Stimulated activated CD4-positive, alpha-beta T cell treated with anti-CD3 and anti-CD28 coated beads, Interleukin-2, amount 100 ng/mL, for 48 hours (primary cell): ENCODE data around the gene MEP1B.
"Not testable (repeated sequence)": the region's sequence is repeated elsewhere in the genome, so short reads cannot be mapped to it uniquely, and the experiment has no call there.

Experiments
- DNase-seq, 2 donors: peaks; one replicate each; pipeline ENCODE4 v3.0.0-alpha.2; 2020

Gene MEP1B

DNA sequence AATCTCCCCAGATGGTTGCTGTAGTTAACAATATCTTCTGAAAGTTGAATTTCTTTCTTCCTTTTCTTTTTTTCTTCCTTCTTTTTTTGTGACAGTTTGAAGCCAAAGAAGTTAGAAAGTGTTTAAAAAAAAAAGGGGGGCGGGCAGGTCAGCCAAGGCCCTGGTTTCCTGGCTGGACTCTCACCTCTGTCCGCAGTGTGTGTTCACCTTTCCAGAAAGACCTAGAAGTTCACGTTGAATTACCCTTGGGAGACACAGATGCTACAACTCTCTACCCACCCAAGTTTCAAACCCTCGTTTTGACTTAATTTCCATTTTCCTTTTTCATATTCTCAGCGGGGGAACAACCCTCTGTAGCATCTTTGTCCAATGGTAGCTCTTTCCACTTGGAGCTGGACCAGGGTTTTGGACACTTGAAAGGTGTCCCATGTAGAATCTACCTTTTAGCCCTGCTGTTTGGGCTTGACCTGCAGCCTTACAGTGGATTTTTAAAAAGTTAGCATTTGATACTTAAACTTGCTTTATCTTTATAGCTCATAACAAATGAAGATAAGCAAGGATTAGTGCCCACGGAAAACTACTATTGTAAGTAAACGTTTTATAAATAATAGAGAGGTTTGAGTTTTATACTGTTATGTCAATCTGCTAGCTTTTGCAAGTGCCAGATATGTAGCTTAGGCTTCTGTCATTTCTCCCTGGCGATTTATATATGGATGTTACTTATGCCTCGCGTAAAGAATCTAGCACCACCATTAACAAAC lies 20.0 kb downstream of the MEP1B start:
- no peak for DNase-seq

DNA sequence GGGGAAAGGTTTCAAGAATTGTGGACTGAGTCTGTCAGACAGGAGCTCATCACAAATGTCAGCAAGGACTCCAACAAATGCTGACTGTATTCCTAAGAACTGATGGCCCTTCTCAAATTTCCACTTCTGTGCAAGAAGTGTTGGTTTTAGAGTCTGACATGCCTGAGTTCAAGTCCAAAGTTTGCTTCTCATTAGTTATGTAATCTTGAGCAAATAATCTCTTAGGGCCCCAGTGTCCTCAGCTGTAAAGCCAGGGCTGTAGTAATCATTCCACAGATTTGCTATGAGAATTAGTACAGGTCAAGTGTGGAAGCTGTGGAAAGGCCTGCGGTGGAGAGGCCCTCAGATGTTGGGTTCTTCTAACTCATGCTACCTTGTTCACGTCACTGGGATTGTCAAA lies 23.9 kb downstream of the MEP1B start:
- no peak for DNase-seq

DNA sequence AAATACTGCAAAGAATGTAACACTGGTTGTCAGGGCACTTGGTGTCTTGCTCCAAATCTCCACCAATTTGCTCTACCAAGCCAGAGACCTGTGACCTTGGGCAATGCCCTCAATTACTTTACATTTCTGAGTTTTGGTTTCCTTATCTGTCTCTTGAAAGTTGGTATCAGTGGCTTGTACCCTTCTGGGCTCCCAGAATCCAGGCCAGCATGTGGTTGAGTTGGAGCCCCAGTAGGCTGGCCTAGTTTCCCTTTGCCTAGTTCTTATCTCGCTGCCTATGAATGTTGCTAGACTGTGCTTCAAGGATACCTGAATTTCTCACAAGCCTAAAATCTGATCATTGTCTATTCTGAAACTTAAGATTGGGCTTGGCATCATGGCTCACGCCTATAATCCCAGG lies 26.6 kb downstream of the MEP1B start:
- DNase-seq: no peak

DNA sequence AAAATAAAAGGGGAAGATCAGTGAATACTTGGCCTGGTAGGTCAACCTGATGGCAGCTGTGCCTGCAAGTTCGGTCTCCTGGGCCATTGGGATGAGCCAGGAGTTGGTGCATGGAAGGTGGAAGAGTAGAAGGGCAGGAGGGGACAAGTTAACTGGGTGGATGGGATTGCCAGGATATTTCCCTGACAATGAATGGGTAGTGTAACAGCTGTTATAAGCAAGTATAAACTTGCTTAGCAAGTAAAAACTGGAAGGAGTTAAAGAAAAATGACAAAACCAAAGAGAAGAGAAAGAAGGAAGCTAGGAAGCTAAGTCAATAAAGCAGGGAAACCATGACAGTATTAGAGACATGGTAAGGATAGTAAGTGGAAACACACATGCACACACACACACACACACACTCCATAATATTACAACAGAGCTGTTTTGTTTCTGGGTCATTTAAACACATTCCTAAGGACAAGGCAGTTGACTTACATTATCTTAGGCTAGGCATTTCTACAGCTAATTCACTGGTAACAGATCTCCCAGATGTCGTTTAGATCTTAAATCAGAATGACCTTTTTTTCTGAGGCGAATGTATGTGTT lies 29.7 kb downstream of the MEP1B start:
- no peak for DNase-seq

DNA sequence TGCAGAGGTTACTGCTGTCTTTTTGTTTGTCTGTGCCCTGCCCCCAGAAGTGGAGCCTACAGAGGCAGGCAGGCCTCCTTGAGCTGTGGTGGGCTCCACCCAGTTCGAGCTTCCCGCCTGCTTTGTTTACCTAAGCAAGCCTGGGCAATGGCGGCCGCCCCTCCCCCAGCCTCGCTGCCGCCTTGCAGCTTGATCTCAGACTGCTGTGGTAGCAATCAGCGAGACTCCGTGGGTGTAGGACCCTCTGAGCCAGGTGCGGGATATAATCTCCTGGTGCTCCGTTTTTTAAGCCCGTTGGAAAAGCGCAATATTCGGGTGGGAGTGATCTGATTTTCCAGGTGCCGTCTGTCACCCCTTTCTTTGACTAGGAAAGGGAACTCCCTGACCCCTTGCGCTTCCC lies 43.5 kb downstream of the MEP1B start:
- DNase-seq: not testable (repeated sequence)

DNA sequence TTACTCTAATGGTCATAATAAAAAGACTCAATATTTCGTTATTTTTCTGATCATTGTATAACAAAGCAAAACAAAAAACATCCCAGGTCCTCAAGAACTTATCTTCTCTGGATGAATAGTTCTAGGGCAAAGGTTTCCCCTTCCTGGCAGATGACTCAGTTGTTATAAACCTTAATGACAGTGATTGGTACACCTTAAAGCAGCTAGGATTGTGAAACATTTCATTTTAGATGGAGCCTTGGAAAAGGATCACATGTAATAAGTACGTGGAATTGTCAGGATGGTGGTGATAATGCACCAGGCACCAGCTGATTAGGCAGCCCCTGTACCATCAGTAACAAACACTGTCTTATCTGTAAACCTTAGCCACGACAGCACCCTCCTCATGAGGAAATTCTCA lies 47.2 kb downstream of the MEP1B start:
- no peak for DNase-seq

DNA sequence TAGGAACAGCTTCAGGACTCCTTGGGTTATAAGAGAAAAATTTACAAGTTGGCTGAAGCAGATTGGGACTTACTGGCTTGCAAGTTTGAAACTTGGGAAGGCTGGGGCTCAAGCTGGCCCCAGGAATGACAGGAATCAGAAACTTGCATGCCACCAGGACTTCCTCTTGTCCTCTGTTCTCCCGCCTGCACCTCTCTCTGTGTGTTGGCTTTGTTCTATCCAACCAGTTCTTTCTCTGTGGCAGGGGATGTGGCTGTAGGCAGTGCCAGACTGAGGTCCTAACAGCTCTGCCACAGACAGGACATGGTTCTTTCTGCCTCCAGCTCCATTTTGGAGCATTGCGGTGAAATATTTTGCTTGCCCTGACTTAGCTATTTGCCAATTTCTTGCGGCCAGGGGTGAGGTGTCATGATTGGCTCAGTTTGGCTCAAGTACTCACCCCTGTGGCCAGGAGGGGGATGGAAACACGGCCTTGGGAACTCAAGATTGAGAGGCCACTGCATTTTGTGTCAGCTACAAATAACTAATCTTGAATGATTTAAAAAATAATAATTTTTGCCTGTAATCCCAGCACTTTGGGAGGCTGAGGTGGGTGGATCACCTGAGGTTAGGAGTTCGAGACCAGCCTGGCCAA lies 48.9 kb downstream of the MEP1B start:
- no peak for DNase-seq

DNA sequence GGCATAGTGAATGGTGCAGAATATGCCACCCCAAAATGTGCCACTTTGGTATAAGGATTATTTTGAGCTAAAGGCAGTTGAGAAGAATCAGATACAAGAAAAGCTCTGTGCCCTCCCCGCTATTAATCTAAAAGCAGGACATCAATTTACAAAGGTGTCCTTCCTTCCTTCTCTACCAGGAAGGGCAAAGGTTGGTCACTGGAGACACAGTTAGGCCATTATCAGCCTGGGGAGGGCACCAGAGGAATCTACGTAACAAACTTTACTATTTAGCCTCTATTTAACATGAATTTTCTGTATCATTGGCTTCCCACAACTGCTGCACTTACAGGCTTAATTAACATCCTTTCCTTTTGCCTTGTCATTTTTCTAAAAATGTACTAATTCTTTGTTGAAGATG lies 52.6 kb downstream of the MEP1B start:
- no peak for DNase-seq

DNA sequence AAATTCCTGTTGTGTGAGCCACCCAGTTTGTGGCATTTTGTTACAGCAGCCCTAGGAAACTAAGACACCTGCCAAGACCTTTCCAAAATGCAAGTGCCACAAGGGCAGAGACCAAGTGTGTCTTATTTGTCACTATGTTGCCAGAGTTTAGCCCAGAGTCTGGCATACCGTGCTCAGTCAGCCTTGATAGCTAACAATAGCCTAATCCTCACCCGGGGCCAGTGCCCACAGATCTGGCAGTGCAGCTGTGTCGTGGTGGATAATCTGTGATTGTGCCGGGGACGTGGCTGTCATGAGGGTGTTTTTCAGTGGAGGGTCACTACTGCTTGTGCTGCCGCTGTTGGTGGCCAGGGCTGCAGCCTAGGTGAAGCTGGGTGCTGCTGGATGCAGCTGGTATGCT lies 53.5 kb downstream of the MEP1B start:
- DNase-seq: no peak

DNA sequence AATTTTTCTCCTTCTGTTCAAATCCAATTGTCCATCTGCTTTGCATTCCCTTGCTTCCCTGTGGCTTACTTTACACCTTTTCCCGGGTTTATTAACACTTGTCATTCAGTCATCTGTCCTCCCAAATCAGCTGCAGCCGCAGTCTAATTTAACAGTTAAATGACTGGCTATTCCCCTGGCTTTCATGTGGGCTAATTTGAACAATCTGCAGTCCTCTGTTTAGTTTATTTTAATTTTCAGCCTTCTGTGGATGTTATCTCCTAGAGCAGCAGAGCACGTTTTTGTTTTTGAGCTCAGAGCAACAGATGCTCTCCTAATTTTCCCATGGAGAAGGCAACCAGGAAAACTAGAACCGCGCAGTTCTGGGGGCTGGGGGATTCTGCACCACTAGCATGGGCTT lies 55.0 kb downstream of the MEP1B start:
- no peak for DNase-seq

DNA sequence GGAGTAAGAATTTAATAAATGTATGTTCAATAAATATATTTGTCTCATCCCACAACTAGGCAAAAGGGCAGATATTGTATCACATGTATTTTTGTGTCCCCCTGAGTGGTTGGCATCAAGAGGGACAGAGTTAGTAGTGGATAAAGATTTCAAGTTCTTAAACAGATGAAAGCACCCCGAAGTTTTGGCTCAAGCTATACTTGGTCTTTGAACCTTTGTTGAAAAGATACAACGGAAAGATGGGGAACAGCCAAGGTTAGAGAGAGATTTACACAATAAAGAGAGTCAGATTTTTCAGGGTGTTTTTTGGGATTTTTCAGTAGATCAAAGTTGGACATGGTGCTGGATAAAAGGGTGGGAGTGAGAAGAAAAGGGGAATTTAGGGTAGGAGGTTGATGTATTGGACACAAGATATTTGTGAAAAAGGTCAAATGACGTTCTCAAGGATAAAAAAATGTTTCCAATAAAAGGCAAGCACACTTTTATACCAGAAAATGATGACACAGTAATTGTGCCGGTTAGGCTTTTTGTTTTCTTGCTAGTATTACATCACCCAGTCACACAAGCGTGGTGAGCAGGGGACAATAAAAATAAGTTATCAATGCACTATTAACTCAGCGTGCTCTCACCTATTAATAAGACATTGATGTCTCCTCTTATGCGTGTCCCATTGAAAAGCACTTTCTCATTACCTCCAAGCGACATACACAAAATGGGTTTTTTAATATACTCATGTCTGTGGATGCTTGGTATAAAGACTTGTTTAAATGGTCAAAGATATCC lies 59.5 kb downstream of the MEP1B start:
- no peak for DNase-seq

DNA sequence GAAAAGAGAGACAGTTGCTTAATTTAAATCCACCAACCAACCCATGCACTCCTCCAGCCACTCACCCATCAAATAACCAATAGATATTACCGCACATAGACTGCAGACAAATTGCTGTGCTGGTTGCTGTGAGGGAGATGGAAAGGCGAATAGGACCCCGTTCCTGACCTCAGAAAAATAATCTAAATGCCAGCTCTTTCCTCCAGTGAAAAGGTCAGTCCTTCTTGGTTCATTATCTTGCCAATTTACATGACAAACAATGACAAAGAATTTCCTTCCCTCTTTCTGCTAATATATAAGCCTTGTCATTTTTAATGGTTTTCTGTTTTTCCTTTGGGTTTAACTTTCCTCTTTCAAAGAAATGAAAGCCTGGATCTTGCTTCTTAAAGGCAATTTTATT lies 61.6 kb downstream of the MEP1B start:
- DNase-seq: no peak

DNA sequence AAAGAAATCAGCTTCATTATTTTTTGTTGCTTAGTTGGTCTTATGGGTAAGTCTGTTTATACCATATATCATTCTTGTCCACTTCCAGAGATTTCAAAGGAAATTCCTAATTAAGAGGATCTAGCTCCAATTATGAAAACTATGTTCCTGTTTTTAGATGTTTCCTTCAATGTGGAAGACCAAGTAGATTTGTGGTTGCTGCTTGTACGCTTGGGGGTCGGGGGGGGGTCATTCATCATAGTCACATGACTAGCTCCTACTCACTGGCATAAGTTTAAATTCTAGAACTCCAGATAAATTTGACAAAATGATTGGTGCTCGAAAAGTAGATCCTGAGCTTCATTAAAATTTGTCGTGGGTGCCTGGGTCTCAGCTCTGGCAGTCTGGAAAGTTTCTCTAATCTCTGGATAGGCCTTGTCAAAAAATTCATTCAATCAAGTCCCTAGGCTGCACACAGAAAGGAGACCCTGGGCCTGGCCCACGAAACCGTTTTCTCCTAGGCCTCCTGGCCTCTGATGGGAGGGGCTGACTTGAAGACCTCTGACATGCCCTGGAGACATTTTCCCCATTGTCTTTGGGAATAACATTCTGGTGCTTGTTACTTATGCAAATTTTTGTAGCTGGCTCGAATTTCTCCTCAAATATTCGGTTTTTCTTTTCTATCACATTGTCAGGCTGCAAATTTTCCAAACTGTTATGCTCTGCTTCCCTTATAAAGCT lies 62.5 kb downstream of the MEP1B start:
- DNase-seq: no peak

DNA sequence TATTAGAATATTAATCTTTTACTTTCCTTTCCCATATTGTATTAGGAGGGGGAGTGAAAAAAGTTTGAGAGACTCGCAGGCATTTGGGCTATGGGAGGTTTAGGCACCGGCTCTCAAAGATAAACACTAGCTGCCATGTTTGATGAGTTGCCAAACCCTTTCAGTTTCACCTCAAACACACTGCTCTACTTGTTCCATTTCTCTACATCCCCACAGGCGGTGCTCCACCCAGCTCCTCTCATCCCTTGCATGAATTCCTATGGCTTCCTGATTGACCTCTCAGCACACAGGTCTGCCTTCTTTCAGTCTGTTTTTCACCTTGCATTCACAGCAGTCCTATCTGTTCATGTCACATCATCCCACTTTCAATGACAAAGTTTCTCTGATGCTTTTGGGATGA lies 65.7 kb downstream of the MEP1B start:
- DNase-seq: no peak

DNA sequence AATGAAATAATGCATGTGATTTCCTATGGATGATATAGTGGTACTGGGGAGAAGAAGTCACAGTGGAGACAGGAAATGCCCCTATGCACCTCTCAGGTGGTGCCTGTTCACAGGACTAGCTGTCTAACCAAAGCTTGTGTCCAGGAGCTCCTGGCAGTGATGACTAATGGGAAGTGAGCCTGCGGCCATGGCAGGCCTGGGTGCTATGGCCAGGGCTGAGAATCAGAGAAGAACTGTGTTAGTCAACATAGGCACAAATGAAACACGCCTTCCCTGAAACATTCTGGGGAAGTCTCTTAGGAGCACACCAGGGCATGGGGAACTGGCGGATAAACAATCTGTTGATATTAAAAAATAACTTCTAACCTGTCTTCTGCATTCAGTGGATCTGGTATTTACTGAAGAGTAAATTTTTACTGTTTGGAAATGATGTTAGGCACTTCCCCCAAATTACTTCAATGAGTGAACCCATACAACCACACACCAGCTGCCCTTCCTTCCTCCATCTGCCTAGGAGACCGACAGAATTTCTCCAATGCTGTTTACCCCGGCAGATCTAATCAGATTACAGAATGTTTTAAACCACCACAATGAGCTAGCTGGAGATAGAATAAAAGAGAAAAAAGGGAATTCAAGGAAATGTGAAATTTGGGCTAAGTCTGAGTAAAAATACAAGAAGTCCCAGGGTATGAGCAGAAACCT lies 67.4 kb downstream of the MEP1B start:
- DNase-seq: no peak

DNA sequence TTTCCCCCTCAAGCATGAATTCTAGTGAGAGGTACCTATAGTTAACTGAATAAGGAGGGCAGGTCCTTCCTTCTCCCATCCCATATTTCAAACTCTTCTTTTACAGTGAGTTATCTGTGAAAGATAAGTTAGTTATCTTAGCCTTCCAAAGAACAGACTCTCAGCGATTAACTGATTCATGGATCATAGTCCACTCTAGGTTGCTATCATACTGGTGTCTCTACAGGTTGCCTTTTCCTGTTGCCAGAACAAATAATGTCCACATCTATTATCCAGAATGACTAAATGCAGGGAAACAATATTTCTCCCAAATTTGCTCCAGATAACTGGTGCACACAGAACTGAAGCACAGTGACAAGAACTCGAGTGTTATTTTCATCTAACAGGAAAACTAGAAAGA lies 68.3 kb downstream of the MEP1B start:
- no peak for DNase-seq

DNA sequence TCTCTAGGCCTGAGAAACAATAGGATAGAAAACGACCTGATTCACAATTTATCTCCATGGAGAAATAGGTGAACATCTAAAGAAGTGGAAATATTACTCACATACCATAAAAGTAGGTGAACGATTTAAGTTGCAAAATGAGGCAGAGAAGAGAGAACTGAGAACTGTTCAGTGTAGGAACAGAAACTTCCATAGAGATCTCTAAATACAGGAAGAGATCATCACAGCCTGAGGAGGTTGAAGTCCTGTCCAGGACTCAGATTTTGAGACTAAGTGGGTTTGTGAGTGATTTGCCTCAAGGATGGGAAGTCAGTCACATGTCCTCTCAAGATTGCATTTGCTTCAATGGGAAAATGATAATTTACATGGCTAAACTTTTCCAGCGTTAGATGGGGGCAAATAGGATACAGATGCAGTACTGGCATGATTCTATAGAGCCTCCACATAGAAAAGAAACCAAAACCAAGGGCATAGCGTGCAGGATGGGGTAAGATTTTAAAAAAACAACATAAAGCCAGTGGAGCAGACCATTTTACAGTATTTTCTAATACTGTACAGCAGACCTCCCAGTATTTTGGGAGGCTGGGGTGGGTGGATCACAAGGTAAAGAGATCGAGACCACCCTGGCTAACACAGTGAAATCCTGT lies 68.8 kb downstream of the MEP1B start:
- DNase-seq: no peak

DNA sequence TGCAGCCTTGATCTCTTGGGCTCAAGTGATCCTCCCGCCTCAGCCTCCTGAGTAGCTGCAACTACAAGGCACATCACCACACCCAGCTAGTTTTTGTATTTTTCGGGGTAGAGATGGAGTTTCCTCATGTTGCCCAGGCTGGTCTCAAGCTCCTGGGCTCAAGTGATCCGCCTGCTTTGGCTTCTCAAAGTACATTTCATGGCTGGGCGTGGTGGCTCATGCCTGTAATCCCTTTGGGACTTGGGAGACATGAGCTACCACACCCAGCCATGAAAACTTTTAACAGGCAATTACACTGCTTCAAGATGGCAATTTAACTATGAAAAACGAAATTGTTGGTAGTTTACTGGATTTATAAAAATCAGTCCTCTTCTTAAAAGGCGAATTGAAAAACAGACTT lies 69.7 kb downstream of the MEP1B start:
- no peak for DNase-seq

DNA sequence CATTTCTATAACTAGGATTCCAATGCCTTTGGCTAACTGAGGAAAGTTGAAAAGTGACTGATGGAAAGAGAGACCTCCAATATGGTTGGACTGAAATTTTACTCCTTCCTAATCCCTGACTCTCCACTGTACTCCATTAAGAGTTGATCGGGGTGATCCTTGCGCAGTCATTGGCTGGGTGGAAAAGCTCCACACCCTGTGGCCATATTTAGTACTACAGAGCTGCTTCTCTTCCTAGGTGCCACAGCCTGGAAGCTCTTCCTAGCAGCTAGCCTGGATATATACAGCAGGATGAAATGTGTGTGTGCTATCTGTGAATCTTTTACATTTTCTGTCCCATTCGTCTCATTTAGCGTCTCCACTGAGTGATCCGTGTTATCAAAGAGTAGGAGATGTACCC lies 71.2 kb downstream of the MEP1B start:
- DNase-seq: no peak

DNA sequence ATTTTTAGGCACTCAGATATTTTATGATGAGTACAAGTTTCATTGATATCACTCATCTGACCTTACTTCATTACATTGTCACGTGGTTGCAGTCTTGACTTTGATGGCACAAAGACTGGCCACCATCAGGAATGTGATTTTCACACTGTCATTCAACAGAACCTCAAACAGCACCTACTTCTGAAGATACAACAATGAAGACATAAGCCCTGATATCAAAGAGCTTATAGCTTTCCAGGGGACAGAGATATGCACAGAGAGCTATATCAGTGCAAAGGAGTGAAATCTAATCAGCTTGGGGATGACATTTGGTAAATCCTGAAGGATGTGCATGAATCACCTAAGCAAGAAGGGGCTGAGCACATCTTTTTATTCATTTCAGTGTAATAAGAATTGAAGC lies 72.3 kb downstream of the MEP1B start:
- no peak for DNase-seq

DNA sequence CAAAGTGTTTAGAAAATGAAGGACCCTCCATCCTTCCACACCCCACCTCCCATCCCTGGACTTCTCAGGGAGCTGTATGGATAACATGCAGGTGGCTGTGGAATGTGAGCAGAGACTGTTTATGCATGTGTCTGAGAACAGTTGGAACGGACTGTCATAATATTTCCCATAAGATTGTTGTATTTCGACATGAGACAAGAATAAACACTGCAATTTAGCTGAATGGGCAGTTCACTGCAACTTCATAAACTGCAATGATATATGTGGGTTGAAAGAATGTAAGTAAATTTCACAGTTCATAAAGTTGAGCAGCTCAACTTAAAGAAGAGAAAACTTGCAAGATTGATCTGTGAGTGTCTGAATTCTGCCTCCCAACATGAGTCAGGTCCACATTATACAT lies 74.6 kb downstream of the MEP1B start:
- no peak for DNase-seq

DNA sequence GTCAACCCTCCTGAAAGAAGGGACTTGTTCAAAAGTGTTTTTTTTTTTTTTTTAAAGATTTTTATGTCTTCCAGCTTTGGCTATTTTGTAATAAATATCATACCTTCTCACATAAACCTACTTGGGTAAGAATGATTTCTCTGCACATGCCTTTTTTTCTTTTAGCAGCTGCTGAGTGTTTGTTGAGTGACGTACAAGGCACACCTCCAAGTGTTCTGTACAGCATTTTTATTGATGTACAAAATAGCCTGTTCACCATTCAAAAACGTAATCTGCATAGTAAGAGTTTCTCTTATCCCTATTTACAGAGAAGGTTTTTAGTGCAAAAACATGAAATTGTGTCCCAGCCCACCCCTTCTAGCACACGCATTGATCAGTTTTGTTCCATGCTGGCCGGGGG lies 77.6 kb downstream of the MEP1B start:
- DNase-seq: no peak
